Daoy (cell line): ENCODE data around the gene APBA2. TPM values are rescaled to one million over a fixed set of nuclear protein-coding genes. Genes with fewer than 3 reads are reported as not detected.

Experiments
- DNase-seq: peaks from one replicate; pipeline ENCODE4 v3.0.0-alpha.2; 2015; ENCODE audit warnings: low read depth
- total RNA-seq: library from RNA; depleted of rRNA; stranded (reverse); fragments of >200 nt; shearing (Covaris generic); gene quantifications from 2 replicates; pipeline ENCODE4 v1.2.3, GENCODE V29; 2014

Gene APBA2
- total RNA-seq, 1 experiment from 2014 or later, result 21.5 TPM

- no peak for DNase-seq
Measured at GRCh38 chr15:29058903-29059539, 173.2 kb downstream of the APBA2 start.

GRCh38 chr15:29059871-29060640, 174.3 kb downstream of the APBA2 start:
- DNase-seq, result no peak

GRCh38 chr15:29061746-29062145, 176.0 kb downstream of the APBA2 start:
- no peak for DNase-seq

- DNase-seq, result no peak
Measured at GRCh38 chr15:29062179-29062591, 176.4 kb downstream of the APBA2 start.

GRCh38 chr15:29062626-29063025, 176.9 kb downstream of the APBA2 start:
- no peak for DNase-seq

- DNase-seq, result no peak
Measured at GRCh38 chr15:29063646-29064045, 177.9 kb downstream of the APBA2 start.

- no peak for DNase-seq
Measured at GRCh38 chr15:29064290-29064689, 178.5 kb downstream of the APBA2 start.

- no peak for DNase-seq
Measured at GRCh38 chr15:29064731-29065130, 179.0 kb downstream of the APBA2 start.

GRCh38 chr15:29065571-29065970, 179.8 kb downstream of the APBA2 start:
- DNase-seq, result no peak

GRCh38 chr15:29066310-29066709, 180.5 kb downstream of the APBA2 start:
- DNase-seq, result no peak

GRCh38 chr15:29066838-29067237, 181.1 kb downstream of the APBA2 start:
- DNase-seq, result no peak

GRCh38 chr15:29067949-29068348, 182.2 kb downstream of the APBA2 start:
- no peak for DNase-seq

GRCh38 chr15:29070471-29071231, 184.9 kb downstream of the APBA2 start:
- DNase-seq, result no peak

- DNase-seq, result no peak
Measured at GRCh38 chr15:29071232-29071881, 185.6 kb downstream of the APBA2 start.

GRCh38 chr15:29071882-29072273, 186.1 kb downstream of the APBA2 start:
- DNase-seq, result no peak

GRCh38 chr15:29072444-29072843, 186.7 kb downstream of the APBA2 start:
- no peak for DNase-seq

GRCh38 chr15:29074045-29074444, 188.3 kb downstream of the APBA2 start:
- DNase-seq, result no peak

- DNase-seq, result no peak
Measured at GRCh38 chr15:29078541-29078940, 192.8 kb downstream of the APBA2 start.

- no peak for DNase-seq
Measured at GRCh38 chr15:29079479-29079878, 193.7 kb downstream of the APBA2 start.

- no peak for DNase-seq
Measured at GRCh38 chr15:29081781-29082180, 196.0 kb downstream of the APBA2 start.

- no peak for DNase-seq
Measured at GRCh38 chr15:29083161-29083560, 197.4 kb downstream of the APBA2 start.

GRCh38 chr15:29083858-29084257, 198.1 kb downstream of the APBA2 start:
- no peak for DNase-seq
